ENCODE measurements around the gene APOBEC3G.

The APOBEC3G gene

GRCh38 chr22:39122772-39123470 is 45.8 kb downstream of the APOBEC3G start:
- DNase-seq (ENCODE audit: low read depth in 2 of 2), result no peak

DNA sequence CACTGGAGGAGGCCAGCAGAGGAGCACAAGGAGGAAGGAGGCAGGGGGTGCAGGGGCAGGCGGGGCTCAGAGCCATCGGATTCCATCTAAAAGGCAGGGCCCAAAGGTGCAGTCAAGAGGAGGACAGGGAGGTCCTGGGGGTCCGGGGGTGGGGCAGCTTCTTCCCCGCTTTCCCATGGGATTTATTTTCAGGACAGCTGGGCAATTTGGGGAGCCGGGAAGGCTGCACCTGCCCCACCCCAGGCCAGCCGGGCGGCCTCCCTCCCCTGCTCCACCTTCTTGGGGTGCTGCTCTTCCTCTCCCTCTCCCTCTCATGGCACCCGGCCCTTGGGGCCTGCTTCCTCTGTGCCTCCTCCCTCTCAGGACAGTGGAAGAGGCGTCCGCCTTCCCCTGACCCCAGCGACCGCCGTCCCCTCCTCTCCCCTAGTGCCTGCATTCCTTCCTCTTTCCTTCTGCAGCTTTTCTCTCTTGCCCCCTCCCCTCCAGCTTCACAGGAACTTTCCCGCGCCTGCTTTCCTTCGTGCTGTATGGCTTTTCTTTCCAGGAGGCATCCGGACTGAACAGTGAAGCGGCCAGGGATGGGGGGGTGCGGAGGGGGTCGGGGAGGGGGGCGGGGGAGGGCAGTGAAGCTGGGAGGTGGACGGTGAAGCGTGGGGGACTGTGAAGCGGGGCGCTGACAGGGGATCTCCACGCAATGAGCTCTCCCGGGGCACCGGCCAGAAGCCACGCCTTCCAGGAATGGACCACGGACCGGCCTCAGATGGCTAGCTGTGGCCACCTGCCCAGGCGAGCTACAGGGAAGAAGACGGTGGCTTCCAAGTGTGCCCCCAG is 46.9 kb downstream of the APOBEC3G start:
- DNase-seq (ENCODE audit: low read depth in 2 of 2), result no peak

DNA sequence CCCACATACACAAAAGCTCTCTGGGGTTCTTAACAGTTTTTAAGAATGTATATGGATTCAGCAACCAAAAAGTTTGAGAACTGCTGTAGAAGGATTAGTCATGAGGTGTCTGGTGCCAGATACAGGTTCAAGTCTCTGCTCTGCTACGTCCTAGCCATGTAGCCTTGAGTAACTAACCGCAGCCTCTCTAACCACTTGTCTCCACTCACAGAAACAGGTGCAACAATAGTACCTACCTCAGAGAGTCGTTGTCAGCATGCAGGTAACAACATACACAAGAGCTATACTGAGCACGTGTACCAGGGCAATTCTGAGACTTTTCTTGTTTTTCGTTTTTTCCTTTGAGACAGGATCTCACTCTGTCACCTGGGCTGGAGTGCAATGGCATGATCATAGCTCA is 48.5 kb downstream of the APOBEC3G start:
- no peak for DNase-seq (ENCODE audit: low read depth in 2 of 2)

DNA sequence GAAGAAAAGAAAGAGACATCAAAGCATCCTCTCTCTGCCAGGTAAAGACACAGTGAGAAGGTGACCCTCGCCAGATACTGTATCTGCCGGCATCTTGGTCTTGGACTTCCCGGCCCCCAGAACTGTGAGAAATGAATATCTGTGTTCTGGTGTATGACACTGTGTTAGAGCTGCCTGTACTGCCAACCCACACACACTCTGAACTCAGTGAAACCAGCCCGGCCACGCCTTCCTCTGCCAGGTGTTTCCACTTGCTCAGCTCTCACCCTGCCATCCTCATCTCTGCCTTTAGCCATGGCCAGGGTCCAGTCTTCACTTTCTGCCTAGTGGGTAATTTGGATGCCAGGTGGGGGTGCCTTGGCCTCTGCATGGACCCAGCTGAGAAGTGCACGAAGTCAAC is 51.4 kb downstream of the APOBEC3G start:
- DNase-seq (ENCODE audit: low read depth in 2 of 2), result no peak

- DNase-seq (ENCODE audit: low read depth in 2 of 2), result no peak
These were observed 52.0 kb downstream of the APOBEC3G start for GRCh38 chr22:39129081-39129480.

DNA sequence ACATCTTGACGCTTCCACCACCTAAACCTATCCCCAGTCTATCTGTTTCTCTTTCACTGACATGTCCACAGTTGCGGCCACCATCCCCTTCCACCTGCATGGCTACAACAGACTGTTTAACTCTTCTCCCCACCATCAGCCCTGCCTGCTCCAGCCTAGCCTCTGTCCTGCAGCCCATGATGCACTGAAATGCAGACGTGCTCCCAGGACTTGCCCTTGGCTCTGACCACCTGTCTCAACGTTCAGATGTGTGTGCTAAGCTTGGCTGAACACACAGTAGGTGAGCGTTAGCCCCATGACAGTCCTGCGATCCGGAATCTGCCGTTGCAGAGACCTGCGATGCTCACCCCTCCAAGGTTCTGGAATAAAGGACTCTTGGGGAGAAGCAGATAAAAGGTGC is 52.7 kb downstream of the APOBEC3G start:
- no peak for DNase-seq (ENCODE audit: low read depth in 2 of 2)

DNA sequence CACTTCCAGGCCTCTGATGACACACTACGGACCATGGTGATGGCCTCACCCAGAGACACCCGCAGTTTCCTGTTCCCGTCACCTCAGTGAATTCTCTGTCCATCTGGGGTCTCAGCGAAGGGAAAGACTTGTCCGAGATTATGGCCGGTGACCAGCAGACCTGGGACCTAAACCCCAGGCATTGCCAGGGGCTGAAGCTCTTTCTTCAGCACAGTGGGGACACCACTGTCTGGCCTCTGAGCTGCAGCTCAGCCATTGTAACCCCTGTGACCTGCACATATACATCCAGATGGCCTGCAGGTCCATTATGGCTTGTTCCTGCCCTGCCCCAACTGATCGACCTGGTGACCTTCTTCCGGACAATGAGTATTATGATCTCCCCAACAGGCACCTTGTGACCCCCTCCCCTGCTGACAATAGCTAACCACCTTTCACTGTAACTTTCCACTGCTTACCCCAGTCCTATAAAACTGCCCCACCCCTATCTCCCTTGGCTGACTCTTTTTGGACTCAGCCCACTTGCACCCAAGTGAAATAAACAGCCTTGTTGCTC is 53.2 kb downstream of the APOBEC3G start:
- DNase-seq (ENCODE audit: low read depth in 2 of 2), result no peak

GRCh38 chr22:39130892-39131855 is 54.1 kb downstream of the APOBEC3G start:
- DNase-seq (ENCODE audit: low read depth in 2 of 2), result no peak

DNA sequence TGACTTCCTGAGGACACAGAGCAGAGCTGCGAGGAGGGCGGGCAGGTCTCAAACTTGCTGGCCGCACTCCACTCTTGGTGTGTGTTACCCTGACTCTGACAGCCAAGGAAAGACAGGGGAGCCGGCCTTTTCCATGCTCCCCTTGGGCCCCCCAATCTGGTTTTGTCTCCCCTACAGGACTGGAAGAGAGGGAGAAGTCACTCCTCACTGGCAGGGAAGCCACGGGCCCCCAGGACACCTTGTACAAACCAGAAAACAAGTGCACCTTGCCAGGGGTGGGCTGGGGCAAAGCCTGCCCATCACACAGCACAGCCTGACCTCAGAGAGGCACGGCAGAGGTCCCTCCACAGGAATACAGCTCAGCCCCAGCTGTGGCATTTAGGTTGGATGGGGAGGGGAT is 55.2 kb downstream of the APOBEC3G start:
- no peak for DNase-seq (ENCODE audit: low read depth in 2 of 2)

- DNase-seq (ENCODE audit: low read depth in 2 of 2), result no peak
These were observed 55.9 kb downstream of the APOBEC3G start for GRCh38 chr22:39132871-39133524.

DNA sequence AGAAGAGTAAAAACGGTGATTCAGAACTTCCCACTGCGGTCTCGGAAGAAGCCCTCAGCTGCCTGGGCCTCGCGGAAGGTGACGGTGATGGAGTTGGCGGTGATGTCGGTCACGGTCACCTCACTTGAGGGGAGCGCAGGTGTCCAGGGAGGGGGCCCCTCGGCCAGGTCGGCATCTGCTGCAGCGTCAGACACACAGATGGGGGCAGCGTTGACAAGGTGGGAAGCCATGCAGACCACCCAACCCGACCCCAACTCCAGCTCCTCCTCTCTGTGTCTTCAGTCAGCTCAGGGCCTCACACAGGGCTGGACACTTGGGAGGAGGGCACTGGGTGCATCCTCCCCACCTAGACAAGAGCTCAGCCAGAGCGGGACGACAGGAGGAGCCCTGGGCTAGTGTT is 56.8 kb downstream of the APOBEC3G start:
- DNase-seq (ENCODE audit: low read depth in 2 of 2), result no peak

DNA sequence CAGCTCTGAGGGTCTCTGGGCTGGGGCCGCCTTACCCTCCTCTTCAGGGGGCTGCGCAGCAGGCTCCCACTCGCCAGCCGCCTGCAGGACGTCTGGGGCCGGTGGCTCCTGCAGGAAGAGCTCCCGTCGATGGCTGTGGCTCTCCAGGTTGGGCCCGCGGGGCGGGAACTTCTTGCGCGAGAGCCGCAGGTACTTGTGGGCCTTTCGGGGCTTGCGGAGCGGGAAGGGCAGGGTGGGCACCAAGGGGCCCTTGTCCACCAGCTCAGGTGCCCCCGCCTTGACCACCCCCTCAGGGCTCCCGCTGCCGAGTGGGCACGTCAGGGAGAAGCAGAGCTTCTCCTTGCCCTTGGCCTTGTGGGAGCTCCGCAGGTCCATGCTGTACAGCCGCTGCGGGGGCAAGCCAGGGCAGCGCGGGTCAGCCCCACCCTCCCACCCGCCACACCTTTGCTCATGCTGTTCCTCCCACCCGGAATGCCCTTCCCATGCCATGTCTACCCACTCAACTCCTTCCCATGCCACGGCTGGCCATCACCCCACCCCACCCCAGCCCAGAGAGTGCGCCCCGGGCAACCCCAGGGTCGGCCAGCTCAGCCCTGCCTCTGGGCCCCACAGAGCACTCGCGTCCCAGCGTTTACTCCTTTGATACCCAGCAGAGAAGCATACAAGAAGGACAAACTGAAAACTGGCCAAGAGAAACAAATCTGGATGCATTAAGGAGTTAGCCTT is 57.5 kb downstream of the APOBEC3G start:
- no peak for DNase-seq (ENCODE audit: low read depth in 2 of 2)

DNA sequence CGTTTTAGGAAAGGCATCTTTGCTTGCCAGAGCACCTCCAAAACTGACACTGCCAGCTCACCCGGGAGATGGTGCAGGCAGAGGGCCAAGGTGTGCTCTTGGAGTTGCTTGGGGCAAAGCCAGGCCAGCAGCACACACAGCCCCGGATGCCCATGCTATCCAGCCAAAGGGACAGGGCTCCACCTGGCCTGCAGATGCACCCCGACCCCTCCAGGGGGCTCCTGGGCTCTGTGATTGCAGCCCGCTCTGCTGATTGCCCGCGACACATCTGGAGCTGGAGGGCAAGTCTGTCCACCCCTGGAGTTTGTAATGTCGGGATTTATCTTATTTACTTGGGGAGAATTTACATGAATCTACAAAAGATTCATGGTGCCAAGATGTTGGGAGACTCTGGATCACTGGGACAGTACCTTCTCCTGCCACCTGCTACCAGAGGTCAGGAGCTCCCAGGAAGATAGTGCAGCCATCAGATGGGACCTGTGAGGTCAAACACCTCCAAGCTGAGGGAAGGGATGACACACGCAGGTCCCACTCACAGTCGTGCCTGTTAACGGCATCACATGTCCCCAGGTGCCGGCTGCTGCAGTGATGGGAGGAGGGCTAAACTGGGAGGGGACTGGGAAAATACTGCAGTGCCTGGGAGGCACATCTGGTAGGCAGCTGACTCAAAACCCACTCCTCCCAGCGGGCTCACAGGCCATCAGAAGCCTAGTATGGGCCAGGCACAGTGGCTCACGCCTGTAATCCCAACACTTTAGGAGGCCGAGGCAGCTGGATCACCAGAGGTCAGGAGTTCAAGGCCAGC is 58.2 kb downstream of the APOBEC3G start:
- DNase-seq (ENCODE audit: low read depth in 2 of 2), result no peak

- DNase-seq (ENCODE audit: low read depth in 2 of 2), result no peak
These were observed 59.2 kb downstream of the APOBEC3G start for GRCh38 chr22:39136317-39136716.

Measured in activated CD8-positive, alpha-beta memory T cell treated with anti-CD3 and anti-CD28 coated beads for 4 hours (primary cell).